ENCODE results near the gene LRP1B.
"Not testable (repeated sequence)": the region's sequence is repeated elsewhere in the genome, so short reads cannot be mapped to it uniquely, and the experiment has no call there.

LRP1B gene

DNA sequence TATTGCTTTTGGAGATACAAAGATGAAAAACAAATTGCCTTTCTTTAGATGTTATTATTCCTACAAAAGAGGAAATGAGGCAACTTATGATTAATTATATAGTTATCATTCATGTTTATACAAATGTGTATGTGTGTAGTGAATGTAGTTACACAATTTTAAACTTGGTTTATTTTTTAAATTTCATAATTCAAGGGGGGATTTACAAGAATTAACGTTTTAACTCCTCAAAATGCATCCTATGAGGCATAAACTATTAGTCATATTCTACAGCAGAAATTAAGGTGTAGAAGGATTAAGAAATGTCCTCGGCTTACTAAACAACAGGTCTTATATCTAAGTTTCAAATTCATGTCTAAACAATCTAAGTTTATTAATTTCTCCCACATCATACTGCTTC is 1545.8 kb downstream of the LRP1B start:
- no peak for DNase-seq

GRCh38 chr2:140584471-140584870 is 1546.3 kb downstream of the LRP1B start:
- no peak for DNase-seq

DNA sequence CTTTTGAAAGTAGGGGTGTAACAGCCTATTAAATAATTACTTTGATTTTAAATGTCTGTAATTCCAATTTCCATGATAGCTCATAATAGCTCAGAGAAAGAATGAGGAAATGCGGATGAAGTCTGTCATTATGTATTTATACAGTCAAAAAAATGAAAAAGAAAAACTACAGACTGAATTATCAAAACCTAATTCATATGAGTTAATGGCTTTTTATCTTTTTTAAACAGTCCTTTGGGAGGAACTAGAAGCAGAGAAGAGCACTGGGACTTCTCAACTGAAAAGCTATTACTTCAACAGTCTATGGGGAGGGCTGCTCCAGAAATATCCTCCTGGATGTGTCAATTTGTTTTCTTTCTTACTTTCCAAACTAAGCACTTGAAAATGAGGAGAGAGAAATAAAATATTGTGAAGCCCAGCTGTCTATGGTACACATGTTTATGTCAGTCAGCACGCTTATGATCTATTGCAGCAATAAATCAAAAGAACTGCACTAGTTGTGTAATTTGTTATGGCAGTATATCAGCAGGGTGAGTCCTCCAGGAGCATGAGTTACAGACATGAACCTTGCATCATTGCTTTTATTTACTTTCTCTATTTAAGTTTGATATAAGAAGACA is 1550.2 kb downstream of the LRP1B start:
- DNase-seq, result no peak

- DNase-seq, result no peak
Measured at GRCh38 chr2:140577453-140577852, 1553.4 kb downstream of the LRP1B start.

GRCh38 chr2:140567734-140568133 is 1563.1 kb downstream of the LRP1B start:
- no peak for DNase-seq

- DNase-seq, result no peak
Measured at GRCh38 chr2:140565756-140566155, 1565.1 kb downstream of the LRP1B start.

DNA sequence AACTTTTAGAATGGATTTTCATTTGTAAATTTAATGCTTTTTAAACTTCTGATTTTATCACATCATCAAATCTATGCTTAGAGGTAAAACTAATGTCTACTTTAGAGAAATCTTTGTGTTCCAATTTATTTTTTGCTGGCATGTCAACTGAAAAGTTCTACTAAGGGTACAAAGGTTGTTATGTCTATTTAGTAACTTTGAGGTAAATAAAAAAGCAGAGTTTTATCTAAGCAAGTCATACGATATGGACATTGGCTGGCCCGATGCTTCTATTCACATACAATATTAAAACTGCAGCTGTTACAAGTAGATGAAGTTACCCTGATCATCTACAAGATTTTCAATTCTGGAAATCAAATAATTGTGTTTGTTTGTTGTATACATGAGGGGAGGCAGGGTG is 1575.1 kb downstream of the LRP1B start:
- DNase-seq, result no peak

DNA sequence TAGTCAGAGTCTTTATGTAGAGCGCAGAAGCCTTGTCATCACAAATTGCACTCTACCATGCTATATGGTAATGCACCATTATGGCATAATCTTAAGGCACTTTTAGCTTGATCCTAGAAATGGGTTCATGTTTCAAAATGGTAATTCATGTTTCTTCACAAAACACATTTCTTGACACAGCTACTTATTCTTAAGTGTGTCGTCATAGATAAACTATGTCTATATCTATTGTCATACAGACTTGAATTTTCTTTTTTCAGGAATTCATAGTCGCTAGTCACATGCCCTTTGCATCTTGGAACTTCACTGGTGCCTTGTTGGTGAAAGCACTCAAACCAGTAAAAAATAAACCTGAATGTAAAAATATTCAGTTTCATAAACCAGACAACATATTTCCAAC is 1578.2 kb downstream of the LRP1B start:
- DNase-seq, result no peak

DNA sequence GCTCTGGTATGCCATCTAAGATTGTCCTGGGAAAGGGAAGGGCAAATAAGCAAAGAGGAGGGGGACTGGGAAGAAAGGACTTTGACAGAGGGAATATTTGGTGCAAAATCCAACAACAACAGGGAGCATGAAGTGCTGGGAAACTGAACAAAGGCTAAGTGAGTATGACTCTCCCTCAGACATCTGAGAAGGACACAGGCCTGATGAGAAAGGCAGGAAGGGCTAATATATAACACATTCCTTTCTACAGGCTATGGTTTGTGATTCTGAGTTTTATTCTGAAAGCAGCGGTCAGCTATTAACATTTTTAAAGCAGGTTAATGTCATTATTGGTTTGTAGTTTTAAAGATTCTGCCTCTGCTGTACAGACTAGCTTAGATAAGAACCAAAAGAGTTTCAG is 1579.5 kb downstream of the LRP1B start:
- DNase-seq, result no peak

DNA sequence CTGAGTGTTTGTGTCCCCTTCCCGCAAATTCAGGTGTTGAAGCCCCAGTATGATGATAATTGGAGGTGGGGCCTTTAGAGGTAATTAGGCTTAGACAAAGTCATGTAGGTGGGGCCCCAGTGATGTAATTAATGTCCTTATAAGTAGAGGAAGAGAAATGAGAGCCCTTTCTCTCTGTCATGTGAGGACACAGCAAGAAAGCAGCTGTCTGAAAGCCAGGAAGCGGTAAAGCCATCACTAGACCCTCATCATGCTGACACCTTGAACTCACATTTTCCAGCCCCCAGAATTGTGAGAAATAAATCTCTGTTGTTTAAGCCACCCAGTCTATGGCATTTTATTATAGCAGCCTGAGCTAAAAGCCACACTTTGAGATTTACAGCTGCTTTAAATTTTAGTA is 1580.0 kb downstream of the LRP1B start:
- no peak for DNase-seq

- DNase-seq, result not testable (repeated sequence)
Measured at GRCh38 chr2:140544769-140545168, 1586.0 kb downstream of the LRP1B start.

- DNase-seq, result no peak
Measured at GRCh38 chr2:140542627-140543026, 1588.2 kb downstream of the LRP1B start.

GRCh38 chr2:140539242-140539875 is 1591.5 kb downstream of the LRP1B start:
- DNase-seq, result no peak

DNA sequence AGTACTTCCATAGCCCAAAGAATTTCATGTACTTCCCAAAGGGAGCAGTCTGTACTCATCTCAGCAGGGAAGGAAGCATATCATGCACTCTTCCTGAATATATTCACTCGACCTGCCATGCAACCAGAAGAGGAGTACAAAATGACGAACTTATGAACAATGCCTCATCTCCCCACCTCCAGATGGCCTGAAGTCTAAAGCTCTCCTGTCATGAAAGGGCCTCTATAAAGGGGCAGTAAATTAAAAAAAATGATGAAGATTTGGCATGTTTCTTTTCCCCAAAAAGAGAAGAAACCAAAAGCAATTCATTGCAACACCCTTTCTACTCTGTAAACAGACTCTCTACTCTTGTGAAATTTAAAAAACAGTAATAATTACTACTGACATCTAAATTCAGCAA is 1601.1 kb downstream of the LRP1B start:
- DNase-seq, result no peak

DNA sequence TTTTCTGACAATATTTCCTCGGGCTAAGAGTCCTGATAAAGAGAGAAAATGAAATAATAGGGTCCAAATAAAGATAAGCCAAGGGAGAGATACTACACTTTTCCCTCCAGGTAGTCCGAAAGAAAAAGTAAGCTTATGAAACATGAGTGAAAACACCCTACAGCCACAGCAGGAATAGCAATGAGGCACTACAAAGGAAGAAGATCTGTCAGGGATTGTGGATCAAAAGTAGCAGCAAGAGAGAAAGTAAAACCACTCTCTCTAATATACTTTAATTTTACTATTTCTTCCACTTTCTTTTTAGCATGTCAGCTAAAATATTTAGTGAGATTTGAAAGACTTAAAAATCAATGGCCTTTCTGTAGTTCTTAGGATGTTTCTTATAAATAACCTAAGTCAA is 1601.8 kb downstream of the LRP1B start:
- DNase-seq, result no peak

GRCh38 chr2:140526575-140526974 is 1604.2 kb downstream of the LRP1B start:
- DNase-seq, result peak; percentile 53

DNA sequence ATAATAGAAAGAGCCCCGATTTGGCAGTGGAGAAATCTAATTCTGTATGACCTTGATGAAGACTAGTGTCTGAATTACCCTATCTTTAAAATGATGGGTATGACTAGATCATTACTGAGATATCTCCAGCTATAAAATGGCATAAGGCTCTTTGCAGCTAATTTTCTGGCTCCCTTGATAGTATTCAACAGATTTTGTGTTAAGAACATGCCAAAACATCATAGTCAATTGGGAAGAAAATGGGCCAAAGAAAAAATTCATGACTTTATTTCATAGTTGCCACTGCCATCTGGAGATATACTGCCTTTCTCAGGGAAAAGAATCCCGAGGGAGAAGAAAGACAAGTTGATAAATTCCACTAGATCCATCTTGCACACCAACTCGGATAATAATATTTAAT is 1618.7 kb downstream of the LRP1B start:
- no peak for DNase-seq

- DNase-seq, result no peak
Measured at GRCh38 chr2:140509765-140510164, 1621.1 kb downstream of the LRP1B start.

GRCh38 chr2:140508756-140509155 is 1622.1 kb downstream of the LRP1B start:
- no peak for DNase-seq

GRCh38 chr2:140506606-140507005 is 1624.2 kb downstream of the LRP1B start:
- DNase-seq, result peak; percentile 87

- DNase-seq, result peak; percentile 9
Measured at GRCh38 chr2:140504601-140505000, 1626.2 kb downstream of the LRP1B start.

GRCh38 chr2:140502951-140503630 is 1627.7 kb downstream of the LRP1B start:
- peak; percentile 94 for DNase-seq

- DNase-seq, result no peak
Measured at GRCh38 chr2:140498360-140498759, 1632.5 kb downstream of the LRP1B start.

DNA sequence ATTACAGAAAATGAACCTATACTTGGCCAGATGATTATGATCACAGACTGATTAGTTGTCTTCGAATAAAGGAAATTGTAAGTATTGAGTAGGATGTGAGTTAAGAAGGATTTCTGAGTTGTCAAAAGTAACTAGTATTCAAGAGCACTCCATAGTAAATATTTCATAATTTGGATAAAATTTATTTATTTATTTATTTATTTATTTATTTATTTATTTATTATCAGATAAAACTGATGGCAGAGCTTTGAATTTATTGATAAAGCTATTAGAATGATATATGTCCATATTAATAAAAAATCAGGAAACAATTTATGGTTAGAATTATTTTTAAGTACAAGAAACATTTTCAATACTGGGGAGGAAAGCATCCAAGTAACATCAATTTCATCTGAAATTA is 1634.1 kb downstream of the LRP1B start:
- DNase-seq, result no peak
